ENCODE results near the gene LDHAL6A. TPM values are rescaled to one million over a fixed set of nuclear protein-coding genes. Genes with fewer than 3 reads are reported as not detected.
"Not testable (repeated sequence)": the region's sequence is repeated elsewhere in the genome, so short reads cannot be mapped to it uniquely, and the experiment has no call there.

LDHAL6A gene
- not detected for total RNA-seq
- polyA plus RNA-seq: not detected
- long read RNA-seq, donor 1, partial matches to known transcripts: 0 of 1 reads
- long read RNA-seq, donor 1, other reads (novel, unspliced or antisense): 1 of 1 reads
- long read RNA-seq, donor 2, partial matches to known transcripts: 0 of 4 reads
- long read RNA-seq, donor 2, other reads (novel, unspliced or antisense): 4 of 4 reads

DNA sequence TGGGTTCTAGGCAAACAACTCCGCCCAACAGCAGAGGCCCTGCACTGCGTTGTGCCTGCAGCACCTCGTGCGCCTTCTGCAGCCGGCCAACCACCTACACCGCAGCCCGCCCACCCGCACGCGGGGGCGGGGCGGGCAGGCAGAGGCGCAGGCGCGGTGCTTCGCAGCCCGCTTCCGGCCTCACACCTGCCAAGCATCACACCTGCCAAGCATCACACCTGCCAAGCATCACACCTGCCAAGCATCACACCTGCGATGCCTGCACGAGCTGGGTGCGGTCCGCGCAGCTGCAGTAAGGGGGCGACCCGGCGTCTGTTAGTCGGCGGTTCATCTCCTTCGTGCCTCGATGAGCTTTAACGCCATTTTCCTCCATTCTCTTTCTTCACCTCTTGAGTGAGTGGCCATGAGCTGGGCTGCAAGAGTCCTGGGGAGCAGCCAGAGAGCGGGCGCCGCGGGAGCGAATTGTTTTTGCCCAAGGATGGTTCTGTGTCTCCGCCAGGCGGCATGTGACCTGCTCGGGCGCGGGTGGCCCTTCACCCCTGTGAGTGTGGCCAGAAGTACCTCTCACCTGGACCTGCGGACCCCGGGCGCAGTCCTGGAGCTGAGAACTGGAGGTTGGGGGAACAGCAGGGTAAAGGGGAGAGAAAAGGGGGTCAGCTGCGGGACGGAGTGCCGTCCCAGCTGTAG lies at the start of gene LDHAL6A:
LDHAL6A (plus strand) TSS at position 171 of the 687 bp plus-strand sequence. CDS start 825 bp downstream, outside the sequence.
- no peak for DNase-seq
- H3K27me3 ChIP-seq (ENCODE audit: control insufficient read depth in 1 of 2, insufficient read depth in 2 of 2, low read length in 1 of 2): no peaks in the 10 kb centered on the region
- H3K9me3 ChIP-seq (ENCODE audit: control insufficient read depth, low read length): no peaks in the 10 kb centered on the region
- intact Hi-C loops (cut with DNase I): no loop called here
- H3K36me3 ChIP-seq (ENCODE audit: control insufficient read depth in 1 of 2, insufficient read depth in 2 of 2, low read length in 1 of 2): no peaks in the 10 kb centered on the region
- no peak for ATAC-seq (ENCODE audit: low FRiP score)
- WGBS, 2 donors: 55 to 65% methylated on average over 41 to 47 of the region's 47 CpGs
- no peaks in the 10 kb centered on the region for H3K4me1 ChIP-seq (ENCODE audit: control insufficient read depth in 1 of 2, insufficient read depth in 2 of 2, low read length in 2 of 2)
- no peak within 1 kb of the TSS for H3K4me3 ChIP-seq (ENCODE audit: low read length in 2 of 2)
- no peak within 1 kb of the TSS for H3K27ac ChIP-seq (ENCODE audit: low read depth in 1 of 2, low read length in 2 of 2)

DNA sequence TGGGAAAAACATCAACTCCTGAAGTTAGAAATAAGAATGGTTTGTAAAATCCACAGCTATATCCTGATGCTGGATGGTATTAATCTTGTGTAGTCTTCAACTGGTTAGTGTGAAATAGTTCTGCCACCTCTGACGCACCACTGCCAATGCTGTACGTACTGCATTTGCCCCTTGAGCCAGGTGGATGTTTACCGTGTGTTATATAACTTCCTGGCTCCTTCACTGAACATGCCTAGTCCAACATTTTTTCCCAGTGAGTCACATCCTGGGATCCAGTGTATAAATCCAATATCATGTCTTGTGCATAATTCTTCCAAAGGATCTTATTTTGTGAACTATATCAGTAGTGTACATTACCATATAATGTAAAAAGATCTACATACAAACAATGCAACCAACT lies 48.3 kb upstream of the LDHAL6A start:
- H3K27me3 ChIP-seq (ENCODE audit: control insufficient read depth in 1 of 2, insufficient read depth in 2 of 2, low read length in 1 of 2); H3K9me3 ChIP-seq (ENCODE audit: control insufficient read depth, low read length); H3K4me1 ChIP-seq (ENCODE audit: control insufficient read depth in 1 of 2, insufficient read depth in 2 of 2, low read length in 2 of 2); H3K4me3 ChIP-seq (ENCODE audit: low read length in 2 of 2); ATAC-seq (ENCODE audit: low FRiP score); intact Hi-C loops (cut with DNase I); DNase-seq; H3K27ac ChIP-seq (ENCODE audit: low read depth in 1 of 2, low read length in 2 of 2); H3K36me3 ChIP-seq (ENCODE audit: control insufficient read depth in 1 of 2, insufficient read depth in 2 of 2, low read length in 1 of 2): not testable (repeated sequence)
- WGBS, 2 donors: 15 to 18% methylated on average over 3 of the region's 3 CpGs

GRCh38 chr11:18408558-18409291 lies 46.9 kb upstream of the LDHAL6A start:
- Histone ChIP-seq H3K27me3 (ENCODE audit: control insufficient read depth in 1 of 2, insufficient read depth in 2 of 2, low read length in 1 of 2) (no peaks in the 10 kb centered on the region), H3K4me1 (ENCODE audit: control insufficient read depth in 1 of 2, insufficient read depth in 2 of 2, low read length in 2 of 2) (no peaks in the 10 kb centered on the region), H3K4me3 (ENCODE audit: low read length in 2 of 2) (no peak overlapping the region), H3K36me3 (ENCODE audit: control insufficient read depth in 1 of 2, insufficient read depth in 2 of 2, low read length in 1 of 2) (peaks cover 4 to 10% of the 10 kb centered on the region in 2 donors), H3K27ac (ENCODE audit: low read depth in 1 of 2, low read length in 2 of 2) (no peak overlapping the region), H3K9me3 (ENCODE audit: control insufficient read depth, low read length) (no peaks in the 10 kb centered on the region)
- DNase-seq (no peak), ATAC-seq (ENCODE audit: low FRiP score) (no peak)
- intact Hi-C loops (cut with DNase I): no loop called here
- 90 to 91% methylated on average over 9 of the region's 9 CpGs for WGBS, 2 donors

DNA sequence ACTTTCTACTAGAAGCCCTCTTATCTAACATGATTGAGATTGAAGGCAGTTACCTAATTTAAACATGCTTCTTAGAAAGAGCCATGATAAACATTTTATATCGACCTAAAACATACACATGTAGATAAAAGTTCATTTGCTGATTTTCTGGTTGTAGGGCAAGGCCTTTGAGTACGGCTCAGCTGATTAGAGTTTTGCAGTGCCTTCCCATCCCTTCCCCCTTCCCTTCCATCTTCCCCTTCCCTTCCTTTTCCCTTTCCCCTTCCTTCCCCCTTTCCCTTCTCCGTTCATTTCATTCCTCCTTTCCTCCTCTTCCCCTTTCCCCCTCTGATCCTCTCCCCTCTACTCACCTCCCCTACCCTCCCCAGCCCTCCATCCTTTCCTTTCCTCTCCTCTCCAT lies 39.2 kb upstream of the LDHAL6A start:
- H3K4me1 ChIP-seq (ENCODE audit: control insufficient read depth in 1 of 2, insufficient read depth in 2 of 2, low read length in 2 of 2): no peaks in the 10 kb centered on the region
- intact Hi-C loops (cut with DNase I): no loop called here
- H3K27me3 ChIP-seq (ENCODE audit: control insufficient read depth in 1 of 2, insufficient read depth in 2 of 2, low read length in 1 of 2): no peaks in the 10 kb centered on the region
- no peak overlapping the region for H3K27ac ChIP-seq (ENCODE audit: low read depth in 1 of 2, low read length in 2 of 2)
- DNase-seq (no peak), ATAC-seq (ENCODE audit: low FRiP score) (no peak)
- H3K4me3 ChIP-seq (ENCODE audit: low read length in 2 of 2): no peak overlapping the region
- no peaks in the 10 kb centered on the region for H3K9me3 ChIP-seq (ENCODE audit: control insufficient read depth, low read length)
- no peaks in the 10 kb centered on the region for H3K36me3 ChIP-seq (ENCODE audit: control insufficient read depth in 1 of 2, insufficient read depth in 2 of 2, low read length in 1 of 2)
- 59 to 65% methylated on average over 3 of the region's 3 CpGs for WGBS, 2 donors

GRCh38 chr11:18419040-18419439 lies 36.6 kb upstream of the LDHAL6A start:
- ATAC-seq (ENCODE audit: low FRiP score): no peak
- H3K27me3 ChIP-seq (ENCODE audit: control insufficient read depth in 1 of 2, insufficient read depth in 2 of 2, low read length in 1 of 2): no peaks in the 10 kb centered on the region
- intact Hi-C loops (cut with DNase I): no loop called here
- no peak for DNase-seq
- H3K27ac ChIP-seq (ENCODE audit: low read depth in 1 of 2, low read length in 2 of 2): no peak overlapping the region
- H3K9me3 ChIP-seq (ENCODE audit: control insufficient read depth, low read length): no peaks in the 10 kb centered on the region
- WGBS, 2 donors: 92 to 99% methylated on average over 2 of the region's 2 CpGs
- H3K36me3 ChIP-seq (ENCODE audit: control insufficient read depth in 1 of 2, insufficient read depth in 2 of 2, low read length in 1 of 2): no peaks in the 10 kb centered on the region
- no peak overlapping the region for H3K4me3 ChIP-seq (ENCODE audit: low read length in 2 of 2)
- H3K4me1 ChIP-seq (ENCODE audit: control insufficient read depth in 1 of 2, insufficient read depth in 2 of 2, low read length in 2 of 2): no peaks in the 10 kb centered on the region

GRCh38 chr11:18420067-18420466 lies 35.6 kb upstream of the LDHAL6A start:
- ATAC-seq (ENCODE audit: low FRiP score): no peak
- Histone ChIP-seq H3K27ac (ENCODE audit: low read depth in 1 of 2, low read length in 2 of 2) (no peak overlapping the region), H3K4me1 (ENCODE audit: control insufficient read depth in 1 of 2, insufficient read depth in 2 of 2, low read length in 2 of 2) (no peaks in the 10 kb centered on the region), H3K4me3 (ENCODE audit: low read length in 2 of 2) (no peak overlapping the region), H3K27me3 (ENCODE audit: control insufficient read depth in 1 of 2, insufficient read depth in 2 of 2, low read length in 1 of 2) (no peaks in the 10 kb centered on the region), H3K9me3 (ENCODE audit: control insufficient read depth, low read length) (no peaks in the 10 kb centered on the region), H3K36me3 (ENCODE audit: control insufficient read depth in 1 of 2, insufficient read depth in 2 of 2, low read length in 1 of 2) (no peaks in the 10 kb centered on the region)
- DNase-seq: no peak
- intact Hi-C loops (cut with DNase I): no loop called here
- WGBS, 2 donors: 84 to 88% methylated on average over 2 of the region's 2 CpGs

GRCh38 chr11:18427240-18427639 lies 28.4 kb upstream of the LDHAL6A start:
- ATAC-seq (ENCODE audit: low FRiP score): no peak
- Histone ChIP-seq H3K4me1 (ENCODE audit: control insufficient read depth in 1 of 2, insufficient read depth in 2 of 2, low read length in 2 of 2) (no peaks in the 10 kb centered on the region), H3K9me3 (ENCODE audit: control insufficient read depth, low read length) (no peaks in the 10 kb centered on the region), H3K4me3 (ENCODE audit: low read length in 2 of 2) (no peak overlapping the region), H3K27ac (ENCODE audit: low read depth in 1 of 2, low read length in 2 of 2) (no peak overlapping the region), H3K27me3 (ENCODE audit: control insufficient read depth in 1 of 2, insufficient read depth in 2 of 2, low read length in 1 of 2) (no peaks in the 10 kb centered on the region), H3K36me3 (ENCODE audit: control insufficient read depth in 1 of 2, insufficient read depth in 2 of 2, low read length in 1 of 2) (no peaks in the 10 kb centered on the region)
- WGBS, 2 donors: 72 to 74% methylated on average over 4 of the region's 4 CpGs
- no peak for DNase-seq
- intact Hi-C loops (cut with DNase I): no loop called here

DNA sequence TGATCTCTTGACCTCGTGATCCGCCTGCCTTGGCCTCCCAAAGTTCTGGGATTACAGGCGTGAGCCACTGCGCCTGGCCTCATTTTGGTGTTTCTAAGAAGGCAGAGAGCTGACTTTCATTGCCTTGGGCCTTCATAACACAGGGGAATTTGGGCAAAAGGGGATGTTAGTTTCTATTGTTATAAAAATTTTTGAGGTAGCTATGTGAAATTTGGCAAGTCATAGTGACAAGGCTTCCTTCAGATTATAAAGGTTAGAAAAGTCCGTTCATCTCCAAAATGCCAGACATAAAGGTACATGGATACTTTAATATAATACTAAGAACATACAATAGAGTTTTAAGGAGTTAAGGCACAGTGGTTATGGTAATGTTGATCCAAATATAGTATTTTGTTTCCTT lies 26.3 kb upstream of the LDHAL6A start:
- H3K27ac ChIP-seq (ENCODE audit: low read depth in 1 of 2, low read length in 2 of 2): no peak overlapping the region
- intact Hi-C loops (cut with DNase I): no loop called here
- H3K4me3 ChIP-seq (ENCODE audit: low read length in 2 of 2): no peak overlapping the region
- ATAC-seq (ENCODE audit: low FRiP score) (no peak), DNase-seq (no peak)
- no peaks in the 10 kb centered on the region for H3K36me3 ChIP-seq (ENCODE audit: control insufficient read depth in 1 of 2, insufficient read depth in 2 of 2, low read length in 1 of 2)
- no peaks in the 10 kb centered on the region for H3K27me3 ChIP-seq (ENCODE audit: control insufficient read depth in 1 of 2, insufficient read depth in 2 of 2, low read length in 1 of 2)
- no peaks in the 10 kb centered on the region for H3K9me3 ChIP-seq (ENCODE audit: control insufficient read depth, low read length)
- WGBS, 2 donors: 86 to 90% methylated on average over 5 of the region's 5 CpGs
- H3K4me1 ChIP-seq (ENCODE audit: control insufficient read depth in 1 of 2, insufficient read depth in 2 of 2, low read length in 2 of 2): no peaks in the 10 kb centered on the region

DNA sequence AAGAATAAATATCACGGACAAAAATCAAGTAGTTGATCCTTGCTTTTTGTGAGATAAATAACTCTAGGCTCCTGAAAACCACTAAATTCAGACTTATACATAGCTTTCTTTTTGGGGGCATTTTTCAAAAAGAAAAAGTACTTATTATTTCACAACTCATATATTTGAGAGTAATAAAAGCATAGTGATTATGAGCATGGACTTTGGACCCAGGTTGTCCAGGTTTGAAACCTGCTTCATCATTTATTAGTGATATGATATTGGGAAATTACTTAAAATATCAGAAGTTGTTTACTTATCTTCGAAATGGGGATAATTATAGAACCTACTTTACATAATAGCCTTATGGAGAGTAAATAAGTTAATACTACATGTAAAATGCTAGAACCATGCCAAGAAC lies 17.0 kb upstream of the LDHAL6A start:
- Histone ChIP-seq H3K36me3 (ENCODE audit: control insufficient read depth in 1 of 2, insufficient read depth in 2 of 2, low read length in 1 of 2) (no peaks in the 10 kb centered on the region), H3K4me3 (ENCODE audit: low read length in 2 of 2) (no peak overlapping the region), H3K4me1 (ENCODE audit: control insufficient read depth in 1 of 2, insufficient read depth in 2 of 2, low read length in 2 of 2) (no peaks in the 10 kb centered on the region), H3K27me3 (ENCODE audit: control insufficient read depth in 1 of 2, insufficient read depth in 2 of 2, low read length in 1 of 2) (no peaks in the 10 kb centered on the region), H3K27ac (ENCODE audit: low read depth in 1 of 2, low read length in 2 of 2) (no peak overlapping the region), H3K9me3 (ENCODE audit: control insufficient read depth, low read length) (no peaks in the 10 kb centered on the region)
- intact Hi-C loops (cut with DNase I): no loop called here
- ATAC-seq (ENCODE audit: low FRiP score): no peak
- WGBS, 2 donors: 69% methylated on average over 2 of the region's 2 CpGs
- no peak for DNase-seq
